Measurements from ENCODE around the gene EXOC3L4.

- TF ChIP-seq, protein P1, sequence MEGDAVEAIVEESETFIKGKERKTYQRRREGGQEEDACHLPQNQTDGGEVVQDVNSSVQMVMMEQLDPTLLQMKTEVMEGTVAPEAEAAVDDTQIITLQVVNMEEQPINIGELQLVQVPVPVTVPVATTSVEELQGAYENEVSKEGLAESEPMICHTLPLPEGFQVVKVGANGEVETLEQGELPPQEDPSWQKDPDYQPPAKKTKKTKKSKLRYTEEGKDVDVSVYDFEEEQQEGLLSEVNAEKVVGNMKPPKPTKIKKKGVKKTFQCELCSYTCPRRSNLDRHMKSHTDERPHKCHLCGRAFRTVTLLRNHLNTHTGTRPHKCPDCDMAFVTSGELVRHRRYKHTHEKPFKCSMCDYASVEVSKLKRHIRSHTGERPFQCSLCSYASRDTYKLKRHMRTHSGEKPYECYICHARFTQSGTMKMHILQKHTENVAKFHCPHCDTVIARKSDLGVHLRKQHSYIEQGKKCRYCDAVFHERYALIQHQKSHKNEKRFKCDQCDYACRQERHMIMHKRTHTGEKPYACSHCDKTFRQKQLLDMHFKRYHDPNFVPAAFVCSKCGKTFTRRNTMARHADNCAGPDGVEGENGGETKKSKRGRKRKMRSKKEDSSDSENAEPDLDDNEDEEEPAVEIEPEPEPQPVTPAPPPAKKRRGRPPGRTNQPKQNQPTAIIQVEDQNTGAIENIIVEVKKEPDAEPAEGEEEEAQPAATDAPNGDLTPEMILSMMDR (conservative IDR thresholded peaks at IDR 0.05; ENCODE audit: low read length), result no peak
- no peak for TF ChIP-seq EZH2phosphoT487 (IDR thresholded peaks at IDR 0.05; ENCODE audit: borderline replicate concordance, low read depth, low read length)
Observed at GRCh38 chr14:103096387-103096786, 1.9 kb downstream of the EXOC3L4 start.

All from OCI-LY7 (cell line).